Measurements from ENCODE around the gene PCSK2.

PCSK2 gene

DNA sequence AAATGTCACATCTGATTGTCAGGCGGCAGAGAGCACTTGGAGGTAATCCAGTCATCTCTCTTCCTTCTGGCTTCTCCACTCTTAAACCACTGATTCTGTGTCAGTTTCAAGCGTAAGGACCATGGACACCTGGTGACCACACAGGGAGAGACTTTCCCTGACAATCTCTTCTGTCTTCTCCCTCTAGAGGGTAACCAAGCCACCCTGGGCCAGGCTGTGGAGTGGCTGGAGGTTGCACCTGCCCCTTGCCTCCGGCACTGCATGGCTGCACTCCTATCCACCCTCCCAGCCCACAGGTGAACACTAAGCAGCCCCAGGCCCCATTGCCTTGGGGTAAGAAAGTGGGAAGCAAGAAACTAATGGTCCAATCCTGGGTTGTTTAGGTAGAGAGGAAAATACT lies 225.6 kb downstream of the PCSK2 start:
- DNase-seq, result no peak

DNA sequence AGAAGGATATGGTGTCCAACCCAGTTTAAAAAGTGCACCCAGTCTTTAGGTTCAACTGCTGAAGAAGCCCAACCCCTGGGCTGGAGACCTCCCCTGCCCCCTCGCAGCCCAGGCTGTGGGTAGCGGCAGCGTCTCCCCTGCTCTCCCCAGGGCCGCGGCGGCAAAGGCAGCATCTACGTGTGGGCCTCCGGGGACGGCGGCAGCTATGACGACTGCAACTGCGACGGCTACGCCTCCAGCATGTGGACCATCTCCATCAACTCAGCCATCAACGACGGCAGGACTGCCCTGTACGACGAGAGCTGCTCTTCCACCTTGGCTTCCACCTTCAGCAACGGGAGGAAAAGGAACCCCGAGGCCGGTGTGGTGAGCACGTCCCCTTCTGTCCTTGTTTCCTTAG lies 226.8 kb downstream of the PCSK2 start:
- no peak for DNase-seq

DNA sequence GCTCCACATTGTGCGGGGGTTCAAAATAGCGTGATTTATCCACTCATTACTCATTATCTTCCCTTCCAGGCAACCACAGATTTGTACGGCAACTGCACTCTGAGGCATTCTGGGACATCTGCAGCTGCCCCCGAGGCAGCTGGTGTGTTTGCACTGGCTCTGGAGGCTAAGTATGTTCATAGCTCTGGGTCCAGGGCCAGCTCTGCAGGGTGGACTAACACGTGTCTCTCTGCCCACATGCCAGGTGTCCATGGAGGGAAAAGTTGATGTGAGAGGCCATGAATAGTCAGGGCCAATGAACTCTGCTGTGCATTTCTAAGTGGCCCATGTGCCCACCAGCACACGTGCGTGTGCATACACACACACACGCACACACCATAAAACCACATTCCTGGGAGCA lies 229.4 kb downstream of the PCSK2 start:
- no peak for DNase-seq

DNA sequence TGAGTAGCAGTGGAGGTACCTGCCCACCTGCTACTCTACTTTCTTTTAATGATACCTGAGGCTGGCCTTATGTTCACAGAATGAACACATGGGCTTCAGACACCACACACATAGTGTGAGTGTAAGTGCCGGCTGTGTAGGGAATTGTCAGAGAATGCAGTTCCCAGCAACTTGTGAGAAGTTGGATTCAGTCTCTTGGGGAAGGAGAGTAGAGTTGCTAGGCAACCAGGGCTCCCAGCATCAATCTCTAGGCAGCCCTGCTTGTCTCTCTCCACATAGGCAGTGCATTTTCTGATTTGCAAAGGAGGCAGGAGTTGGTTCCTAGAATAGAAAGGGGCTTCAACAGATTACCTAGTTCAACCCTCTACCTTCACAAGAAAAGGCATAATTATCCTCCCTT lies 230.2 kb downstream of the PCSK2 start:
- DNase-seq, result no peak

DNA sequence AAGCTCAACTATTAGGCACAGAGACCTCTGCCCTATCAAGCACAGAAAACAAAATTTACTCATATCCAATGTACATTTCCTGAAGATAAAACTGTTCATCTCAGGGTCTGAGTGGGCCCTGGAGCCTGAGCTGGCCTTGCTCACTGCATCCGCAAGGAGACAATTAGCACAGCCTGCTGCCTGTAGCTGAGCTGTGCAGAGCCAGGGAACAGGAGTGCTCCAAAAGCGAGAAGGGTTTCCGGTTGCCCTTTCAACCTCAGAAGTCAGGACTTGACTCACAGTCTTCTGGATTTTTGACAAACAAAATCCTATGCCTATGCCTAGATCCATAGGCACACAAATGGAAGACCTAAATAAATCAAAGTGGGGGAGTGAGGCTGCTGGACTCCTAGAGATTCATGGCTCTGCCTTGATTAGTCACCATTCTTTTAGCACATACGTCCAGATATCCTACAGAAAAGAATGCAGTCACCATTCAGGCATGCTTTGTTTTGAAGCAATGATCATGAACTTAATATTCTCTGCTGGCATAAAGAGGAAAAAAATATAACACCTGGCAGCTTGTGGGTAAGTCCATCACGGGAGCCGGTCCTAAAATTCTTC lies 230.8 kb downstream of the PCSK2 start:
- no peak for DNase-seq

DNA sequence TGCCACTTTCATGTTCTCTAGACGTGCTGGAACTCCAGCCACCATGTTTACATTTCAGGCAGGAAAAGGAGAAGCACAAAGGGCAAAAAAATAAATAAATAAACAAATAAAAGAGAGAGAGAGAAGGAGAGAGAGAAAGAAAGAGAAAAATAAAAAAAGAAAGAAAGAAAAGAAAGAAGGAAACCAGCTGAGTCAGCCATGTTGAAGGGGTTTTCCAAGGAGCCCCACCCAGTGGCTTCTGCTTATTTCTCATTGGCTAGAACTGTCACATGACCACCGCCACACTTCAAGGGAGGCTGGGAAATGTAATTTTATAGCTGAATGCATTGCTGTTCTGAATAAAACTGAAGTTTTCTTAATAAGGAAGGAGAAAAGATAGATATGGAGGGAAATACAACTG lies 233.3 kb downstream of the PCSK2 start:
- DNase-seq, result no peak

DNA sequence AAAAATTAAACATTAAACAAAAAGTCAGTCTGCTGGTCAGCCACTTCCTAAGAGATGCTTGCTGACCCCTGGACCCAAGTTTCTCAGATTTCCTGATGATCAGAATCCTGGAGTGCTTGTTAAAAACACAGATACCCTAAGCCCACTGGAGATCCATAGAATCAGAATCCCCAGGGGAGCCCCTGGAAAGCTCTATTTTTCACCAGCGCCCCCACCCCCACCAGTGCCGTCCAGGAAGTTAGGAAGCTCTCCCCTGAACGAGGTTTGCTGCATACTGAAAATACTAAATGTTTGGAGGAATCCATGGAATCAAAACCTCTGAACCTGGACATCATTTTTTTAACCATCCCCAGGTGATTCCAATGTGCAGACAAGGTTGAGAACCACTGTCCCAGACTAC lies 235.1 kb downstream of the PCSK2 start:
- no peak for DNase-seq

DNA sequence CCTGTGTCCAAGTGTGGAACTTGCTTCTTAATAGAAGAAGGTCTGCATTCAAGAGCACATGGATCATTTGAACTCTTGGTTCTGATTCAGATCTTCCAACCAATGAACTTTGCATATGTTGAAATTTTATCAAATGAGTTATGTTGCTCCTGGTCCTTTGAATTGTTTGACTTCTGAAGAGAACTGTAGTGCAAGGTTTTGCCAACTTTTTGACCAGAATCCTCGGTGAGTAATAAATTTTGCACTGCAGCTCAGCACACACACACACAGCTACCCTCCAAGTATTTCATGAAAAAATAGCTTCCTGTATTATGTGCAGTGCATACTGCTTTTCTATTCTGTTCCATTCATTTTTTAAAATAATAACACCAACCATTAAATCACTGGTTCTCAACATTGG lies 236.9 kb downstream of the PCSK2 start:
- DNase-seq, result no peak

DNA sequence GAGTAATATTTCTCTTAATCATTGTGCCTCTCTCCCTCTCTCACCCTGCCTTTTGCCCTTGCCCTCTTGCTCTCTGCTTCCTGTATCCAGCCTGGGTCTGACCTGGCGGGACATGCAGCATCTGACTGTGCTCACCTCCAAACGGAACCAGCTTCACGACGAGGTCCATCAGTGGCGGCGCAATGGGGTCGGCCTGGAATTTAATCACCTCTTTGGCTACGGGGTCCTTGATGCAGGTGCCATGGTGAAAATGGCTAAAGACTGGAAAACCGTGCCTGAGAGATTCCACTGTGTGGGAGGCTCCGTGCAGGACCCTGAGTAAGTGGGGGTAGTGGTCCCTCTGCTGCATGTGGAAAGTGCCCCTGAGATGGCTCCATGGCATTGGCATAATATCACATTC lies 238.4 kb downstream of the PCSK2 start:
- no peak for DNase-seq

DNA sequence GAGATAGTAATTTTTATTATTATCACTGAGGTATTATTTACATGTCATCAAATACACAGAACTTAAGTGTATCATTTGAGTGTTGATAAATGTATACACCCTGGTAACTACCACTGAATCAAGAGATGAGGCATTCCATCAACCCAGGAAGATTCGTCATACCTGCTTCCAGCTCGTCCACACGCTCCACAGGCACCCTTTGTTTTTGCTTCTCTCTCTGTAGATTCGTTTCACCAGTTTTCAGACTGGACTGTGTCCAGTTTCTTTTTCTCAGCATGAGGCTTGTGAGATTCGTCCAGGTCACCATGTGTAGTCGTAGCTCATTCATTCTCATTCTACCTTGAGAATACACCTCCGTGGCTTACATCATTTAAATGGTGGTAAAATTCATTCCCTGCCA lies 239.8 kb downstream of the PCSK2 start:
- no peak for DNase-seq

DNA sequence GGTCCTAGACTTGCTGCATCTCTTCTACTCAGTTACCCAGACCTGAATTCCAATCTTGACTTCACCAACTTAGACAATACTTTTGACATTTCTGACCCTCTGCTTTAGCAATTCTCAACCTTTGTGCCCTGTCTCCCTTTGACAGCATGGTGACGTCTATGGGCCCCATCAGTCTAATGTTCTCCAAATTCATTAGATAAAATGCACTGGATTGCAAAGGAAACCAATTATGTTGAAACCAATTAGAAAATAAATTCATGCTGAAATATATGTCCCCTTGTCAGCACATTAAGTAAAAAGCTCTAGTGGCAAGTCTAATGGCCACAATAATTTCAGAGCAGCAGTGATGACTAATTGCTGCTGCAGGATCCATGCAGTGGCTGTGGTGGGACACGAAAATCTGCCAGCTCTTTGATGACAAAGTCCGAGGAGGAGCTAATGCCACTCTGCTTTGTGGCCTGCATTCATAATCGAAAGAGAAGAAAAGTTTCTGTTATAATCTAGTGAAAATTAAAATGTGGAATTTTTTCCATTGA lies 240.3 kb downstream of the PCSK2 start:
- no peak for DNase-seq

DNA sequence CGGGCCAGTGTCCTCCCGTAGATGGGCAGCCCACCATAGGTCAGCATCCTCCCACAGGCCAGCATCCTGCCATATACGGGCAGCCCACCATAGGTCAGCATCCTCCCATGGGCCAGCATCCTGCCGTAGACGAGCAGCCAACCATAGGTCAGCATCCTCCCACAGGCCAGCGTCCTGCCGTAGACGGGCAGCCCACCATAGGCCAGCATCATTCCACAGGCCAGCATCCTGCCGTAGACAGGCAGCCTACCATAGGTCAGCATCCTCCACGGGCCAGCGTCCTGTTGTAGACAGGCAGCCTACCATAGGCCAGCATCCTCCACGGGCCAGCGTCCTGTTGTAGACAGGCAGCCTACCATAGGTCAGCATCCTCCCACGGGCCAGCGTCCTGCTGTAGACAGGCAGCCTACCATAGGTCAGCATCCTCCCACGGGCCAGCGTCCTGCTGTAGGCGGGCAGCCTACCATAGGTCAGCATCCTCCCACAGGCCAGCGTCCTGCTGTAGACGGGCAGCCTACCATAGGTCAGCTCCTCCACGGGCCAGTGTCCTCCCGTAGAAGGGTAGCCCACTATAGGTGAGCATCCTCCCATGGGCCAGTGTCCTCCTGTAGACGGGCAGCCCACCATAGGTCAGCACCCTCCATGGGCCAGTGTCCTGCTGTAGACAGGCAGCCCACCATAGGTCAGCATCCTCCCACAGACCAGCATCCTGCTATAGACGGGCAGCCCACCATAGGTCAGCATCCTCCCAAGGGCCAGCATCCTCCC lies 241.4 kb downstream of the PCSK2 start:
- DNase-seq, result no peak

DNA sequence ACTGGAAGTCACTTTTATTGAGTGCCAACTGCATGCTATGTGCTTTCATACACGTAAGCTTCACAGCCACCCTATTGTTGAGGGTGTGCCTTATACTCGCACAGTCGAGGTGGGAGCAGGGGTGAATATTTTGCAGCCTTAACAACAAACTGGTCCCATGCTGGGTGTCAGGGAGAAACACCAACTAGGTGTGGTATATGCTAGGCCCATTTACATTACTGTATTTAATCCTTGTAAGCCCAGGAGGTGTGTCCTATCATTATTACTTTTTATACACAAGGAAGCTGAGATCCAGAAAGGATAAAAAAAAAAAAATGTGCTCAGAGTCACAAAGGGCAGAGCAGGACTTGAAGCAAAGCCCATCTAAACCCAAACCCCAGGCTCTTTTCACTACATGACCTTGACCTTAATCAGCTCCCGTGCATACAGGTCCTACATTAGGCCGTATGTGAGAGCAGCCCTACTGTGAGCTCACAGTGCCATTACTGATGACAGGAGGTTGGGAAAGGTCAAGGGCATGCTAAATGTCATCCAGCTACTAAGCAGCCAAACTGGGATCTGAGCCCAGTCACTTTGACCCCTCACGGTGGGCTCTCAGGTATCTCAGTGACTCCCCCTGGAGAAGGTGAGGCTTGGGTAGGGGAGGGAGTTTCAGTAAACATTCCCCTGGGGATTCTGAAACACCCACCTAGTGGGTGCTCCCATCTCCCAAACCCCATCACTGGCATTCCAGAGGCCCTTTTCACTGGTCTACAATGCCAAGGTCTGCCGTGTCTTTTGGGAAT lies 242.6 kb downstream of the PCSK2 start:
- no peak for DNase-seq

DNA sequence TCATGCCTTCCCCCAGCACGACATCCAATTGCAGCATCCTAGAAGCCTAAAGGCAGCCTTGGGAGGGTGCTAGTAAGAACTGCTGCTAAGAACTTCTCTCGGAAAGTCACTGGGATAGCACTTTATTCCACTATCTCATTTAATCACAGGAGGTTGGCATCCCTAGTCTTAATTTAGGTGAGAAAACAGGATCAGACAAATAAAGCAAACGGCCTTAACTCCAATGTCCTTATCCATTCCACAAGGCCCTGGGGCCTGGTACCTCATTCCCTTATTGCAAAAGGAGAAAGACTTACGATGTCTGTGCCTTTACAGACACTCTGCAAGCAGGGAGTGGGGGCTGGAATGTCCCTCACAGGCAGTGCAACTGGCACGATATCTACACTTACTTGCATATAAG lies 243.7 kb downstream of the PCSK2 start:
- no peak for DNase-seq

DNA sequence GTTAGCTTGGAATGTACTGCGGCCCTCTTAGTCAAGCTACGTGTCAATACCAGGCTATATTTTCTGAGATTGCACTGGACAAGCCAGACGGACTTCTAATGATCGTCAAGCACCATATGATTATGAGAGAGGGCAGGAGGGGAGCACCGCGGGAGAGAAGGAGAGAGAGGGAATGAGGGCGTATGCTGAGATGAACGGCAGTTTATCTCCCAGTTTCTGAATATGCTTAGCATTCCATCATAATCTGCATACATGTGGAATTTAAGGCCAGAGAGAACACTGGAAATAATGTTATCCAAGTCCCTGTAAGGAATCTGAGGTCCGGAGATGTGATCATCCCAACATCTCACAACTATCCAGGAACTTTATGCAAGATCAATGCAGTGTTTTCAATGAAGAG lies 244.1 kb downstream of the PCSK2 start:
- DNase-seq, result no peak

DNA sequence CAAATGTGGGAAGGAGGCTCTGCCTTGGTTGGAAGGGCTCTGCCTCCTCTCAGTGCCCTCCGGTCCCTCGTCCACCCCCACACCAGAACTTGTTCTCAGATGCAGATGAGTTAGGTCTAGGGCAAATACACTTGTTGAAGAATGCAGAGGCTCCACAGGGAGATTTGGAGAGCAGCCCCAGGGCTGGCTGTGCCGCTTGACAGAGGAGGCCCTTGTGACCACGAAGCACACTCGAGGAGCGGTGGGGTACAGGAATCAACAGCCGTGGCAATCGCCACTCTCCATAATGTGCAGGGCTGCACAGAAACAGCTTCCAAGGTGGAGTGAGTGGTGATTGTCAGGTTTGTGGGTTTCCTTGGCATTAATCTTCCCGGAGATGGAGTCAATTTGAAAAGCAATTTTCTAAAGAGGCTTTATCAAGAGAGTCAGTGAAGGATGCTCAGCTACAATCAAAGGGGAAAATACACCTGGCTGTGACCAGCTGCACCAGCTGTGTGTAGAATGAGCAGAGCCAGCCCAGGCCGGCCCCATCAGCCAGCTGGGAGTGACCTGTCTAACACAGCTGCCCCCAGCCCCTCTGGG lies 244.9 kb downstream of the PCSK2 start:
- no peak for DNase-seq

DNA sequence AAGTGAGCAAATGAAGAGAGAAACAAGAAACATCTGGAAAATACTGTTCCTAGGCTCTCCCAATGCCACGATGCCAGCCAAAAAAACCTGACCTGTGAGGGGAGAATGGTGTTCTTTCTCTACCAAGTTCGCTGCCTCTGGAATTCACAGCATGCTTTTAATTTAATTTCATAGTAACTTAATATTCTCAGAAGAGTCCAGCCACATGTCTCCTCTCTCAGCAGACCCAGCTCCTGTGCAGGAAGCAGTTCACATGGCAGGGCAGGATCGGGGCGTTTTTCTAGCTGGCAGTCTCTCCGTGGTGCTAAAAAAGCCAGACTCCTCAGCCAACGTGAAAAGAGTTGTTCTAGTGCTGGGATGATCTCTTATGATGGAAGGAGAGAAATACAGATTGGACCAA lies 246.8 kb downstream of the PCSK2 start:
- DNase-seq, result no peak

DNA sequence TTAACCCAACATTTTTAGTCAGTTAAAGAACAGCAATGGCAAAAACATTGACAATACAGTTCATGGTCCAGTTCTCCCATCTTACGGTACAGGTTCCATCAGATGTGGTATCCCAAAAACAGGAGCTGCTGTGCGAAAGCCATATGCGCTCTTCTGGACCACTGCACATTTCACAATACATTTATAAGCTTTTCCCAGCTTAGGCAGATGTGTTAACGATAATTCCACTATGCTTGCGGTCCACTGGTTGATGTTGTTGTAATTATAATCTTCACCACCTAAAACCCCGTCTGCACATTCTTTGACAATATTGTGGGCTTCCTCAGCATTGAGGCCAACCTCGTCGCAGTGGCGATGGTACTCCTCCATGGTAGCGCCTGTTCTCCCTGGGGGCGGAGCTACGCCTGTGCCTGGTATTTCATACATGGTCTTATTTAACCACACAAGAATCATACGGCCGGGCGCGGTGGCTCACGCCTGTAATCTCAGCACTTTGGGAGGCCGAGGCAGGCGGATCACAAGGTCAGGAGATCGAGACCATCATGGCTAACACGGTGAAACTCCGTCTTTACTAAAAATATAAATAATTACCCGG lies 252.3 kb downstream of the PCSK2 start:
- no peak for DNase-seq

DNA sequence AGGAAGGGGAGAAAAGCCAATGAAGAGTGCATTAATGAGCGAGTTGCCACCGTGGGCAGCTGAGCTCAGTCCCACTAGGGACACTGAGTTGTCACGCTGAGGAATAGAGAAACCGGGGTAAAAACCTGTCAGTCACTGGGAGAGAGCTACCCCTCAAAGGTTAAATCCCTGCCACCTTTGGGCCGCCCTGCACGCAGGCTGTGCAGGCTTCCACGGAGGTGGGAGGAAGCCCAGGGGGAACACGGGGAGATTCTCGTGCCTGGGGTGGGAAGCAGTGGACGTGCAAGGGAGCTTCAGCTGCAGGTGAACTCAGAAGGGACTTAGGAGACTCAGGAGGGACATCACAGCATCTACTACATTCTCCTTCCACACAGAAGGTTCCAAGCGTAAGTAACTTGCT lies 253.9 kb downstream of the PCSK2 start:
- DNase-seq, result no peak

DNA sequence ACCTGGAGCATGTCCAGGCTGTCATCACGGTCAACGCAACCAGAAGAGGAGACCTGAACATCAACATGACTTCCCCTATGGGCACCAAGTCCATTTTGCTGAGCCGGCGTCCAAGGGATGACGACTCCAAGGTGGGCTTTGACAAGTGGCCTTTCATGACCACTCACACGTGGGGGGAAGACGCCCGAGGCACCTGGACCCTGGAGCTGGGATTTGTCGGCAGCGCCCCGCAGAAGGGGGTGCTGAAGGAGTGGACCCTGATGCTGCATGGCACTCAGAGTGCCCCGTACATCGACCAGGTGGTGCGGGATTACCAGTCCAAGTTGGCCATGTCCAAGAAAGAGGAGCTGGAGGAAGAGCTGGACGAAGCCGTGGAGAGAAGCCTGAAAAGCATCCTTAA lies 254.8 kb downstream of the PCSK2 start:
- DNase-seq, result no peak

DNA sequence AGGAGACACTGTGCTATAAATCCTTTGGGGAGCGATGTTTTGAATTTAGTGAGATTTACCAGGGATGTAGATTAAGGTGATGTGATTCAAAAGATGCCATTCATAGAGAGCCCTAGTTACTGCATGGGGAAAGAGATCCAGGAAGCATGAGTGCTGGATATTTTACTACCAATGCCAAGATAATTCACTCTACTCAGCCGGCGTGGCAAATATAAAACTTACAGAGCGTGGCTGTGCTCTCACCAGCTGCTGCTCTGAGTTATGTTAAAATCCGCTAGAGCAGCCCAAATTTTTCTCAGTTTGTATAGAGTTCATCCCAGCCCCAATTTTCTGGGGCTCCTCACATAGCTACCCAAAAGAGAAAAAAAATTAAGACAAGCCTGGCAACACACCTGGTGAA lies 255.7 kb downstream of the PCSK2 start:
- no peak for DNase-seq

DNA sequence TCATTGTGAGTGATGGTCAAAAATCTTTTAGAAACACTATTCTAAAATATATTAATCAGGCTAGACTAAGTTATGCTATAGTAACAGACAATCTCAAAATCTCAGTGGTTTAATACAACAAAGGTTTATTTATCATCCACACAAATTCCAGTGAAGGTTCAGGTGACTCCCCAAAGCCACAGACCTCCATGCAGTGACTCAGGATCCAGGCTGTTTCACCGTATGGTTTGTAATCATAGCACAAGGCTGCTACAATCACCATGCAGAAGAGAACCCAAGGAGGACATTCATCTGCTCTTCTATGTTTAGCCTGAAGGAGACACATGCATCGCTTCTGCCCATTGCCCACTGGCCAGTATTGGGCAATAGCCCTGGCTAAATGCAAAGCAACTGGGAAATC lies 258.2 kb downstream of the PCSK2 start:
- DNase-seq, result no peak

DNA sequence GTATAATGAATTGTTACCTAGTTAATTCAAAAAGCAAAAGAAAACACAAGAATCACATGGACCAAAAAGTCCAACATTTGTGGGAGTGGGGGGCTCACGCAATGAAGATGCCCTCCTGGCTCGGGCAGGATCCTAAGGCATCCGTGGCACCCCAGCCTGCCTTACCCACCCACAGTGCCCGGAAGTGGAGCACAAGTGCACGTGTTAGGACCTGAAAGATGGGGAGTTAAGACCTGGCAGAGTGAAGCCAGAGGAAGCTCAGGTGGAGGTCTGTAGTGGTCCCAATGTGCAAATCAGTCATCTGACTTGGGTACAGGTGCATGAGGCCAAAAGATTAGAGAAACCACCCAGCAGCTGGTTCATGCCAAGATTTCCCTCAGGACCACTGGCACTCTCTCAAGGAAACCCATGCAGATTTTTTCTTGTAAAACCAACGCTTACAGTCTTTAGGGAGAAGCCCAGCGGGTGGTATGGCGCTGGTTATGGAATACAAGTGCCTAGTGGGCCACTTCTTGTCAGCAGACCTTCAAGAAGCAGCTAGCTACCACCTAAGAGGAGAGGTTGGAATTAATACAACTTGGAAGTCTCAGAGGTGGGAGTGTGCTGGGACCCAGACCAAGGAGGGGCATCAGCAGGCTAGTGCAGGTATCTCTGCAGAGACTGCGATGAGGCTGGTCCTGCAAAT lies 262.2 kb downstream of the PCSK2 start:
- no peak for DNase-seq
